Testis (tissue), 2 donors: ENCODE data around the gene TESK1.

Experiments used
- POLR2A ChIP-seq: fragments of 450-650 bp; IDR thresholded peaks from one replicate; pipeline ENCODE4 v1.6.1; 2017; ENCODE audit warnings: antibody characterized with exemption, mild to moderate bottlenecking, moderate library complexity
- TF ChIP-seq, protein P1 (sequence below), 3 experiments: fragments of 450-650 bp in 2 of 3; fragments of 200-600 bp in 1 of 3; sonication (generic) in 1 of 3; IDR thresholded peaks; one replicate each; pipeline ENCODE4 v1.5.1; 2016 to 2019; ENCODE audit warnings: antibody characterized with exemption in 3 of 3, mild to moderate bottlenecking in 2 of 3, moderate library complexity in 1 of 3

DNA sequence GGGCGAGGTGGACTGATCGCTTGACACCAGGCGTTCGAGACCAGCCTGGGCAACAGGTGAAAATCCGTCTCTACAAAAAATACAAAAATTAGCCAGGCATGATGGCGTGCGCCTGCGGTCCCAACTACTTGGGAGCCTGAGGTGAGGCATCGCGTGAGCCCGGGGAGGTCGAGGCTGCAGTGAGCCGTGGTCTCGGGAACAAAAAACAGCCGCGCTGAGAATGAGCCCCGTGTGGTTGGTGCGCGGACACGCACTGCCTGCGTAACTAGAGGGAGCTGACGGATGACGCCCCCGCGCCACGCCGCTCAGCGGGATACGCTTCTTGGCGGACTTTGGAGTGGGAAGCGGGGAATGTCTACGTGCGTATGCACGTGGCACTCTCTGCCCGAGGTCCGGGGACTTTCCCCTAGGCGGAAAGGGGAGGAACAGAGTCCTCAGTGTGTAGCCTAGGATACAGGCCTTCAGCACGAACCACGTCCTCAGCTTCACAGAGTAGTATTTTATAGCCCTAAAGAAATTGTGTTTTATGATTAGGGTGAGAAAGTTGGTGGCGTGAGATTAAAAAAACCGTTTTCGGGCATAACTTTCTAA is 52.6 kb downstream of the TESK1 start, which contains the start of gene RMRP:
- TF ChIP-seq, protein P1, sequence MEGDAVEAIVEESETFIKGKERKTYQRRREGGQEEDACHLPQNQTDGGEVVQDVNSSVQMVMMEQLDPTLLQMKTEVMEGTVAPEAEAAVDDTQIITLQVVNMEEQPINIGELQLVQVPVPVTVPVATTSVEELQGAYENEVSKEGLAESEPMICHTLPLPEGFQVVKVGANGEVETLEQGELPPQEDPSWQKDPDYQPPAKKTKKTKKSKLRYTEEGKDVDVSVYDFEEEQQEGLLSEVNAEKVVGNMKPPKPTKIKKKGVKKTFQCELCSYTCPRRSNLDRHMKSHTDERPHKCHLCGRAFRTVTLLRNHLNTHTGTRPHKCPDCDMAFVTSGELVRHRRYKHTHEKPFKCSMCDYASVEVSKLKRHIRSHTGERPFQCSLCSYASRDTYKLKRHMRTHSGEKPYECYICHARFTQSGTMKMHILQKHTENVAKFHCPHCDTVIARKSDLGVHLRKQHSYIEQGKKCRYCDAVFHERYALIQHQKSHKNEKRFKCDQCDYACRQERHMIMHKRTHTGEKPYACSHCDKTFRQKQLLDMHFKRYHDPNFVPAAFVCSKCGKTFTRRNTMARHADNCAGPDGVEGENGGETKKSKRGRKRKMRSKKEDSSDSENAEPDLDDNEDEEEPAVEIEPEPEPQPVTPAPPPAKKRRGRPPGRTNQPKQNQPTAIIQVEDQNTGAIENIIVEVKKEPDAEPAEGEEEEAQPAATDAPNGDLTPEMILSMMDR (IDR thresholded peaks at IDR 0.05): peak in 2 of 3 experiments; percentile 28 to 42
- no peak for TF ChIP-seq POLR2A
